ENCODE results near the gene CCNL1. TPM values are rescaled to one million over a fixed set of nuclear protein-coding genes. Genes with fewer than 3 reads are reported as not detected.

CCNL1 gene
- total and polyA plus RNA-seq, 8 donors = 30.2 to 149 (median 43.5) TPM

- TF ChIP-seq, protein P1, sequence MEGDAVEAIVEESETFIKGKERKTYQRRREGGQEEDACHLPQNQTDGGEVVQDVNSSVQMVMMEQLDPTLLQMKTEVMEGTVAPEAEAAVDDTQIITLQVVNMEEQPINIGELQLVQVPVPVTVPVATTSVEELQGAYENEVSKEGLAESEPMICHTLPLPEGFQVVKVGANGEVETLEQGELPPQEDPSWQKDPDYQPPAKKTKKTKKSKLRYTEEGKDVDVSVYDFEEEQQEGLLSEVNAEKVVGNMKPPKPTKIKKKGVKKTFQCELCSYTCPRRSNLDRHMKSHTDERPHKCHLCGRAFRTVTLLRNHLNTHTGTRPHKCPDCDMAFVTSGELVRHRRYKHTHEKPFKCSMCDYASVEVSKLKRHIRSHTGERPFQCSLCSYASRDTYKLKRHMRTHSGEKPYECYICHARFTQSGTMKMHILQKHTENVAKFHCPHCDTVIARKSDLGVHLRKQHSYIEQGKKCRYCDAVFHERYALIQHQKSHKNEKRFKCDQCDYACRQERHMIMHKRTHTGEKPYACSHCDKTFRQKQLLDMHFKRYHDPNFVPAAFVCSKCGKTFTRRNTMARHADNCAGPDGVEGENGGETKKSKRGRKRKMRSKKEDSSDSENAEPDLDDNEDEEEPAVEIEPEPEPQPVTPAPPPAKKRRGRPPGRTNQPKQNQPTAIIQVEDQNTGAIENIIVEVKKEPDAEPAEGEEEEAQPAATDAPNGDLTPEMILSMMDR (IDR thresholded peaks at IDR 0.05) = no peak
- Histone ChIP-seq H3K9me3 (no peaks in the 10 kb centered on the region), H3K4me3 (peak overlapping the region in 3 of 4 donors; percentile 1 to 99 (median 93)), H3K27me3 (no peaks in the 10 kb centered on the region), H3K27ac (peak overlapping the region in 2 of 4 donors; percentile 12 to 100), H3K36me3 (peaks cover 0 to 40% (median 28%) of the 10 kb centered on the region in 3 donors), H3K4me1 (peaks cover 48 to 61% (median 59%) of the 10 kb centered on the region in 3 donors)
- DNase-seq (no peak), FAIRE-seq (no peak), ATAC-seq (no peak)
- intact Hi-C loops (cut with DNase I) = no loop called here
Observed at GRCh38 chr3:157157836-157158235, 2.1 kb downstream of the CCNL1 start.

GRCh38 chr3:157156837-157157635 lies 2.9 kb downstream of the CCNL1 start:
- ATAC-seq = no peak
- WGBS, 2 donors = 36 to 45% methylated on average over 7 of the region's 7 CpGs
- TF ChIP-seq, protein P1 (IDR thresholded peaks at IDR 0.05) = no peak

GRCh38 chr3:157155591-157155990 lies 4.4 kb downstream of the CCNL1 start:
- H3K9me3 ChIP-seq = no peaks in the 10 kb centered on the region
- no peaks in the 10 kb centered on the region for H3K27me3 ChIP-seq
- DNase-seq (no peak), FAIRE-seq (no peak), ATAC-seq (no peak)
- 26 to 36% methylated on average over 3 of the region's 3 CpGs for WGBS, 2 donors
- peaks cover 3 to 62% (median 48%) of the 10 kb centered on the region in 3 donors for H3K36me3 ChIP-seq
- peak overlapping the region in 1 of 4 donors; percentile 29 for H3K4me3 ChIP-seq
- H3K4me1 ChIP-seq = peaks cover 48 to 53% (median 53%) of the 10 kb centered on the region in 3 donors
- H3K27ac ChIP-seq = no peak overlapping the region
- intact Hi-C loops (cut with DNase I) = no loop called here
- TF ChIP-seq, protein P1 (IDR thresholded peaks at IDR 0.05) = no peak

More at GRCh38 chr3:157156837-157157635, 2.9 kb downstream of the CCNL1 start:
- Histone ChIP-seq H3K4me1 (peaks cover 48 to 61% (median 59%) of the 10 kb centered on the region in 3 donors), H3K4me3 (peak overlapping the region in 2 of 4 donors; percentile 93 to 99), H3K9me3 (no peaks in the 10 kb centered on the region), H3K27ac (peak overlapping the region in 1 of 4 donors; percentile 12), H3K36me3 (peaks cover 0 to 48% (median 33%) of the 10 kb centered on the region in 3 donors), H3K27me3 (no peaks in the 10 kb centered on the region)
- intact Hi-C loops (cut with DNase I) = no loop called here
- FAIRE-seq = no peak
- DNase-seq = no peak

- H3K4me3 ChIP-seq = peak overlapping the region in 2 of 4 donors; percentile 15 to 29
- intact Hi-C loops (cut with DNase I) = no loop called here
- FAIRE-seq (no peak), ATAC-seq (no peak), DNase-seq (no peak)
- H3K4me1 ChIP-seq = peaks cover 48 to 53% (median 53%) of the 10 kb centered on the region in 3 donors
- no peak overlapping the region for H3K27ac ChIP-seq
- TF ChIP-seq, protein P1 (IDR thresholded peaks at IDR 0.05) = no peak
- no peaks in the 10 kb centered on the region for H3K27me3 ChIP-seq
- WGBS, 2 donors = 26 to 33% methylated on average over 6 of the region's 6 CpGs
- no peaks in the 10 kb centered on the region for H3K9me3 ChIP-seq
- H3K36me3 ChIP-seq = peaks cover 3 to 71% (median 56%) of the 10 kb centered on the region in 3 donors
Observed at GRCh38 chr3:157154563-157155330, 5.2 kb downstream of the CCNL1 start.
